ENCODE measurements around the gene RGPD6.
"Not testable (repeated sequence)": the region's sequence is repeated elsewhere in the genome, so short reads cannot be mapped to it uniquely, and the experiment has no call there.

GRCh38 chr2:110496027-110496426 is 81.0 kb downstream of the RGPD6 start:
- TF ChIP-seq ZNF70, CSDC2 (CRISPR knock-in tag; IDR thresholded peaks at IDR 0.05): not testable (repeated sequence)
